Hair follicle dermal papilla cell (primary cell): ENCODE results near the gene RIPPLY3. TPM values are rescaled to one million over a fixed set of nuclear protein-coding genes. Genes with fewer than 3 reads are reported as not detected.

ENCODE experiments used
- small RNA-seq: library from RNA; depleted of rRNA; stranded (forward); fragments of <200 nt; gene quantifications from one replicate; pipeline ENCODE3, GENCODE V24; 2012
- total RNA-seq: library from RNA; depleted of rRNA; stranded (reverse); fragments of >200 nt; gene quantifications from 2 replicates; pipeline ENCODE4 v1.2.3, GENCODE V29; 2012

The RIPPLY3 gene, protein sequence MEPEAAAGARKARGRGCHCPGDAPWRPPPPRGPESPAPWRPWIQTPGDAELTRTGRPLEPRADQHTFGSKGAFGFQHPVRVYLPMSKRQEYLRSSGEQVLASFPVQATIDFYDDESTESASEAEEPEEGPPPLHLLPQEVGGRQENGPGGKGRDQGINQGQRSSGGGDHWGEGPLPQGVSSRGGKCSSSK
- total RNA-seq, result 0.16 and 0.36 TPM in 2 replicates

GRCh38 chr21:37006486-37007291 is at the start of gene RIPPLY3:
RIPPLY3 (plus strand) TSS chr21:37006702; CDS start chr21:37006773, 71 bp downstream.

DNA sequence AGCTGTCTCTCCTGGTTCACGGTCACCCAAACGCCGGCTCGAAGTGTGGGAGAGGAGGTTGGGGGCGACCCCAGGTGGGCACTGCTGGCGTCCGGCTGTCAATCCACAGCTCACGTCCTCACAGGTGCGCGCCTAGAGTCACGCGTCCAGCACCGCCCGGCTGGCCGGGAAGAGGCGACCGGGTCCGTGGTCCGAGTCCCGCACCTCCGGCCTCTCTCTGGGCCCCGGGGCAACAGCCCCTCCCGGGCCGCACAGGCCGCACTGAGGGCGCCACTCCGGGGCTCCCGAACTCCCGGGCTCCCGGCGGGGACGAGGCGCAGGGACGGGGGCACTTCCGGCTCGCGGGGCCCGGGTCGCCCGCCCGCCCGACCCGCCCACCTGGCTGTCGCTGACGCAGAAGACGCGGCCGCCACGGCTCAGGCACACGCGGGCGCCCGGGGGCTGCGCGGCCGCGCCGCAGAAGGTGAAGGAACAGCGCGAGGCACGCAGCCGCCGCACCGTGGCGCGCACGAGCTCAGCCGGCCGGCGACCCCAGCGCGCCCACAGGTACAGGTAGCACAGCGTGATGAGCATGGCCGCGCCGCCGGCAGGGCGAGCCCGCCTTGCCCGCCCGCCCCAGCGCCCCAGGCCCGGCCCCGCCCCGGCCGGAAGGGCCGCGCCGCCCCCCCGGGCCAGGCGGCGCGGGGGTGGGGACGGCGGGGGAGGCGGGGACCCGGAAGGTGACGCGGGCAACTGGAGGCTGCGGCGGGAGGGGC is 40.3 kb upstream of the RIPPLY3 start, which contains the start of gene HLCS:
HLCS (minus strand) TSS at position 604 of the 755 bp plus-strand sequence; CDS start at position 573, 31 bp downstream.

Small RNA genes lying within 50 kb of the gene (small RNA-seq; reads per million reads assigned to genes)
- gene RF00019, result not detected
- gene RNU6-696P, result not detected

Other genes with a start within 250 kb of the RIPPLY3 start
- gene HLCS, start 40.0 kb upstream of the RIPPLY3 start, total RNA-seq, result 42.3 and 54.2 TPM in 2 replicates
- 4.4 and 7.0 TPM in 2 replicates for gene PIGP, start 66.4 kb downstream of the RIPPLY3 start, total RNA-seq
- 283 and 338 TPM in 2 replicates for gene TTC3, start 66.6 kb downstream of the RIPPLY3 start, total RNA-seq